MM.1S (cell line): ENCODE data around the gene PITPNM3.

Experiments used
- CTCF ChIP-seq: fragments of 300-600 bp; sonication (generic); IDR thresholded peaks from 2 replicates; pipeline ENCODE4 v1.5.1; 2016; ENCODE audit warnings: antibody characterized with exemption, low read length, mixed read lengths
- EZH2 ChIP-seq: fragments of 300-600 bp; sonication (generic); optimal IDR thresholded peaks from 2 replicates; pipeline ENCODE3; 2017; ENCODE audit warnings: low read depth, mild to moderate bottlenecking, antibody characterized with exemption, low read length, mixed read lengths

GRCh38 chr17:6482105-6482455 lies 74.3 kb downstream of the PITPNM3 start:
- TF ChIP-seq CTCF, result no peak
- no peak for TF ChIP-seq EZH2
